ENCODE results near the gene IGF2.

The IGF2 gene

GRCh38 chr11:2176389-2176900, 37.3 kb upstream of the IGF2 start:
- no peak overlapping the region for H3K4me3 ChIP-seq (ENCODE audit: control insufficient read depth, low read depth, low read length)
- DNase-seq (ENCODE audit: low read depth), result no peak
- TF ChIP-seq, protein P1, sequence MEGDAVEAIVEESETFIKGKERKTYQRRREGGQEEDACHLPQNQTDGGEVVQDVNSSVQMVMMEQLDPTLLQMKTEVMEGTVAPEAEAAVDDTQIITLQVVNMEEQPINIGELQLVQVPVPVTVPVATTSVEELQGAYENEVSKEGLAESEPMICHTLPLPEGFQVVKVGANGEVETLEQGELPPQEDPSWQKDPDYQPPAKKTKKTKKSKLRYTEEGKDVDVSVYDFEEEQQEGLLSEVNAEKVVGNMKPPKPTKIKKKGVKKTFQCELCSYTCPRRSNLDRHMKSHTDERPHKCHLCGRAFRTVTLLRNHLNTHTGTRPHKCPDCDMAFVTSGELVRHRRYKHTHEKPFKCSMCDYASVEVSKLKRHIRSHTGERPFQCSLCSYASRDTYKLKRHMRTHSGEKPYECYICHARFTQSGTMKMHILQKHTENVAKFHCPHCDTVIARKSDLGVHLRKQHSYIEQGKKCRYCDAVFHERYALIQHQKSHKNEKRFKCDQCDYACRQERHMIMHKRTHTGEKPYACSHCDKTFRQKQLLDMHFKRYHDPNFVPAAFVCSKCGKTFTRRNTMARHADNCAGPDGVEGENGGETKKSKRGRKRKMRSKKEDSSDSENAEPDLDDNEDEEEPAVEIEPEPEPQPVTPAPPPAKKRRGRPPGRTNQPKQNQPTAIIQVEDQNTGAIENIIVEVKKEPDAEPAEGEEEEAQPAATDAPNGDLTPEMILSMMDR (IDR thresholded peaks at IDR 0.05; ENCODE audit: control insufficient read depth, insufficient read depth, low read depth, low read length, missing control alignments), result no peak

GRCh38 chr11:2175659-2176058, 36.5 kb upstream of the IGF2 start:
- TF ChIP-seq, protein P1 (IDR thresholded peaks at IDR 0.05; ENCODE audit: control insufficient read depth, insufficient read depth, low read depth, low read length, missing control alignments), result no peak
- peak; percentile 38 for DNase-seq (ENCODE audit: low read depth)
- no peak overlapping the region for H3K4me3 ChIP-seq (ENCODE audit: control insufficient read depth, low read depth, low read length)

- H3K4me3 ChIP-seq (ENCODE audit: control insufficient read depth, low read depth, low read length), result no peak overlapping the region
- TF ChIP-seq, protein P1 (IDR thresholded peaks at IDR 0.05; ENCODE audit: control insufficient read depth, insufficient read depth, low read depth, low read length, missing control alignments), result no peak
Measured at GRCh38 chr11:2174361-2174760, 35.2 kb upstream of the IGF2 start.

GRCh38 chr11:2173761-2174160, 34.6 kb upstream of the IGF2 start:
- no peak for DNase-seq (ENCODE audit: low read depth)
- TF ChIP-seq, protein P1 (IDR thresholded peaks at IDR 0.05; ENCODE audit: control insufficient read depth, insufficient read depth, low read depth, low read length, missing control alignments), result no peak
- H3K4me3 ChIP-seq (ENCODE audit: control insufficient read depth, low read depth, low read length), result no peak overlapping the region

More at GRCh38 chr11:2174361-2174760, 35.2 kb upstream of the IGF2 start:
- no peak for DNase-seq (ENCODE audit: low read depth)

- no peak overlapping the region for H3K4me3 ChIP-seq (ENCODE audit: control insufficient read depth, low read depth, low read length)
- DNase-seq (ENCODE audit: low read depth), result no peak
- TF ChIP-seq, protein P1 (IDR thresholded peaks at IDR 0.05; ENCODE audit: control insufficient read depth, insufficient read depth, low read depth, low read length, missing control alignments), result peak; percentile 48
Measured at GRCh38 chr11:2173150-2173693, 34.0 kb upstream of the IGF2 start.

GRCh38 chr11:2172676-2173075, 33.5 kb upstream of the IGF2 start:
- TF ChIP-seq, protein P1 (IDR thresholded peaks at IDR 0.05; ENCODE audit: control insufficient read depth, insufficient read depth, low read depth, low read length, missing control alignments), result no peak
- DNase-seq (ENCODE audit: low read depth), result no peak
- H3K4me3 ChIP-seq (ENCODE audit: control insufficient read depth, low read depth, low read length), result no peak overlapping the region

All from AG09309 (cell line).